HG03280 (cell line): ENCODE results near the gene SNF8.

Experiments
- ATAC-seq: cut with Tn5 transposase; IDR thresholded peaks from one replicate; pipeline ENCODE4 v1.9.1; 2021; ENCODE audit warnings: mild to moderate bottlenecking, moderate library complexity; ENCODE audit not compliant: unreplicated experiment

The SNF8 gene

DNA sequence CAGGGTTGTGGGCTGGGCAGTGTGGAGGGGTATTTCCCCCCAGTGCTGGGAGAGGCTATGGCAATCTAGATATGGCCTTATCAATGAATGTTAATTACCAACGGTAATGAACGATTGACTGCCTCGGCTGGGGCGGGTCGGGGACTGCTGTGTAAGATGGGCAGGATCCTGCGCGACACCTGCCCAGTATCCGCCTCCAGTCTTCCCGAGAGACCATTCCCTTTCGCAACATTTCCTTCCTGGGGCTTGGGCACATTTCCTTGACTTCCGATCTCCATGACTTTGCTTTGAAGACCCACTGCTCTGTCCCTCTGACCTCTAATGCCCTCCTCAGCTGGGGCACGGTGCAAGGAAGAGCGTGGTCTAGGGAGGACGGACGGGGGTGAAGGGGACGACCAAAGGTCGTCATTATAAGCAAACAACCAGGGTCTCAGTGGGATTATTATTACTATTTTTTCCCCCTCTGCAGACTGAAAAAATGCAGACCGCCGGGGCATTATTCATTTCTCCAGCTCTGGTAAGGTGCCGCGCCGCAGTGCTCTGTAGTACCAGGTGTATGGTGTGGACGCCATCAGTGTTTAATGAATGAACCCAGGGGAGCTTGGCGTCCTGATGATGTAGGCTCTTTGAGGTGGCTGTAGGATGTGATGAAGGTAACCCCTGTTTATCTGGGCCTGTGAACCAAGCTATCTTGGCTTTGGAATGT is 51.5 kb downstream of the SNF8 start:
- no peak for ATAC-seq

DNA sequence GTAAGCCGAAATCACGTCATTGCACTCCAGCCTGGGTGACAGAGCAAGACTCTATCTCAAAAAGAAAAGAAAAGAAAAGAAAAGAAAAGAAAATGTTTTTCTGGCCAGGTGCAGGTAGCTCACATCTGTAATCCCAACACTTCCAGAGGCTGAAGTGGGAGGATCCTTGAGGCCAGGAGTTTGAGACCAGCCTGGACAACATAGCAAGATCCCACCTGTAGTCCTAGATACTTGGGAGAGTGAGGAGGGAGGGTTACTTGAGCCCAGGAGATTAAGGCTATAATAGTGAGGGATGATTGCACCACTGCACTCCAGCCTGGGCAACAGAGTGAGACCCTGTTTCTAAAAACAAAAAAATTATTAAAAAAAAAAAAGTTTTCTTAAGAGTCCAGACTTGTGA is 54.6 kb downstream of the SNF8 start:
- ATAC-seq, result no peak

- ATAC-seq, result no peak
Measured at GRCh38 chr17:48883171-48883570, 61.5 kb downstream of the SNF8 start.

GRCh38 chr17:48882272-48882671 is 62.4 kb downstream of the SNF8 start:
- ATAC-seq, result no peak
